ENCODE results near the gene EHD4. TPM values are rescaled to one million over a fixed set of nuclear protein-coding genes. Genes with fewer than 3 reads are reported as not detected.

The EHD4 gene
- polyA plus RNA-seq, 1 donor = 39.6 TPM

GRCh38 chr15:41860049-41860828 is 112.1 kb downstream of the EHD4 start:
- DNase-seq (ENCODE audit: low read depth) = no peak

- no peak for DNase-seq (ENCODE audit: low read depth)
Measured at GRCh38 chr15:41858756-41859155, 113.6 kb downstream of the EHD4 start.

GRCh38 chr15:41857316-41857715 is 115.0 kb downstream of the EHD4 start:
- DNase-seq (ENCODE audit: low read depth) = no peak

- DNase-seq (ENCODE audit: low read depth) = no peak
Measured at GRCh38 chr15:41856716-41857115, 115.6 kb downstream of the EHD4 start.

- DNase-seq (ENCODE audit: low read depth) = no peak
Measured at GRCh38 chr15:41856262-41856661, 116.1 kb downstream of the EHD4 start.

GRCh38 chr15:41855261-41855961 is 116.9 kb downstream of the EHD4 start:
- no peak for DNase-seq (ENCODE audit: low read depth)

GRCh38 chr15:41854443-41854842 is 117.9 kb downstream of the EHD4 start:
- DNase-seq (ENCODE audit: low read depth) = no peak

GRCh38 chr15:41853831-41854230 is 118.5 kb downstream of the EHD4 start:
- no peak for DNase-seq (ENCODE audit: low read depth)

GRCh38 chr15:41852736-41853590 is 119.4 kb downstream of the EHD4 start:
- no peak for DNase-seq (ENCODE audit: low read depth)

- no peak for DNase-seq (ENCODE audit: low read depth)
Measured at GRCh38 chr15:41851755-41852370, 120.5 kb downstream of the EHD4 start.

- DNase-seq (ENCODE audit: low read depth) = no peak
Measured at GRCh38 chr15:41851167-41851523, 121.2 kb downstream of the EHD4 start.

- no peak for DNase-seq (ENCODE audit: low read depth)
Measured at GRCh38 chr15:41850482-41851166, 121.7 kb downstream of the EHD4 start.

- DNase-seq (ENCODE audit: low read depth) = no peak
Measured at GRCh38 chr15:41849861-41850260, 122.5 kb downstream of the EHD4 start.

- no peak for DNase-seq (ENCODE audit: low read depth)
Measured at GRCh38 chr15:41849204-41849603, 123.2 kb downstream of the EHD4 start.

- no peak for DNase-seq (ENCODE audit: low read depth)
Measured at GRCh38 chr15:41848631-41849030, 123.7 kb downstream of the EHD4 start.

- DNase-seq (ENCODE audit: low read depth) = no peak
Measured at GRCh38 chr15:41847981-41848380, 124.4 kb downstream of the EHD4 start.

GRCh38 chr15:41847206-41847605 is 125.2 kb downstream of the EHD4 start:
- DNase-seq (ENCODE audit: low read depth) = no peak

Data from forelimb muscle (tissue), 1 donor.